Esophagus muscularis mucosa (tissue), 4 donors: Measurements from ENCODE around the gene SH3TC2. TPM values are rescaled to one million over a fixed set of nuclear protein-coding genes. Genes with fewer than 3 reads are reported as not detected.

Source experiments
- DNase-seq: peaks from one replicate; pipeline ENCODE4 v3.0.0-alpha.2; 2017; ENCODE audit errors: extremely low spot score
- H3K27ac ChIP-seq, 4 donors: fragments of 200-600 bp; sonication (generic); replicated peaks in 1 of 4; 1 replicate in 3 of 4; 2 replicates in 1 of 4; pipeline ENCODE4 v1.5.1; 2016 to 2019; ENCODE audit warnings: mild to moderate bottlenecking in 1 of 4
- H3K27me3 ChIP-seq, 4 donors: fragments of 200-600 bp; sonication (generic); one replicate each; pipeline versions ENCODE4 v1.5.1 to v1.6.0; 2016 to 2019
- H3K36me3 ChIP-seq, 4 donors: fragments of 200-600 bp; sonication (generic); one replicate each; pipeline ENCODE4 v1.5.1; 2016 to 2019
- H3K4me1 ChIP-seq, 4 donors: fragments of 200-600 bp; sonication (generic); one replicate each; pipeline ENCODE4 v1.5.1; 2016 to 2019
- H3K4me3 ChIP-seq, 4 donors: fragments of 200-600 bp; sonication (generic); 1 replicate in 2 of 4; 2 replicates in 2 of 4; pipeline ENCODE4 v1.5.1; 2016 to 2019; ENCODE audit warnings: mild to moderate bottlenecking in 4 of 4, moderate library complexity in 1 of 4
- H3K9me3 ChIP-seq, 4 donors: fragments of 200-600 bp; sonication (generic); 1 replicate in 3 of 4; 2 replicates in 1 of 4; pipeline ENCODE4 v1.5.1; 2016 to 2019
- CTCF ChIP-seq, 3 experiments: fragments of 200-600 bp in 2 of 3; fragments of 450-650 bp in 1 of 3; sonication (generic) in 2 of 3; IDR thresholded peaks; one replicate each; pipeline ENCODE4 v1.5.1; 2017 to 2019; ENCODE audit warnings: antibody characterized with exemption in 3 of 3, mild to moderate bottlenecking in 2 of 3, moderate library complexity in 1 of 3
- EP300 ChIP-seq: sonication (generic); formaldehyde crosslinking; IDR thresholded peaks from one replicate; pipeline ENCODE4 v1.6.1; 2017; ENCODE audit warnings: antibody characterized with exemption
- POLR2A ChIP-seq: fragments of 450-650 bp; IDR thresholded peaks from one replicate; pipeline ENCODE4 v1.6.1; 2017; ENCODE audit warnings: antibody characterized with exemption, moderate library complexity, mild to moderate bottlenecking, low read depth
- POLR2AphosphoS5 ChIP-seq, 2 donors: sonication (generic); formaldehyde crosslinking; IDR thresholded peaks; one replicate each; pipeline ENCODE4 v1.6.1; 2017; ENCODE audit warnings: antibody characterized with exemption in 2 of 2
- WGBS: methylation state at CpG from one replicate; pipeline ENCODE4 v1.1.5; 2018; 5-methylcytosine and 5-hydroxymethylcytosine counted together
- intact Hi-C: fragments of 100-400 bp; cut with DNase I; formaldehyde crosslinking; loops from one replicate; pipeline ENCODE4 v1.15.1; 2023
- total RNA-seq, 4 donors: library from RNA; depleted of rRNA; stranded (reverse); fragments of >200 nt; gene quantifications; one replicate each; pipeline versions ENCODE4 v1.1.0 to v1.2.1, GENCODE V29; 2016

SH3TC2 gene
- total RNA-seq, 4 donors from 2014 or later = 0.84 to 2.4 (median 1.7) TPM

GRCh38 chr5:148968311-148968710, 94.6 kb downstream of the SH3TC2 start:
- H3K9me3 ChIP-seq = no peaks in the 10 kb centered on the region
- no peak overlapping the region for H3K27ac ChIP-seq
- H3K36me3 ChIP-seq = no peaks in the 10 kb centered on the region
- intact Hi-C loops = no loop called here
- WGBS = 82% methylated on average over 2 of the region's 2 CpGs
- H3K4me3 ChIP-seq = no peak overlapping the region
- no peak for DNase-seq
- no peaks in the 10 kb centered on the region for H3K27me3 ChIP-seq
- H3K4me1 ChIP-seq = peaks cover 41 to 54% (median 47%) of the 10 kb centered on the region in 4 donors
- TF ChIP-seq EP300 = no peak
- no peak for TF ChIP-seq CTCF (IDR thresholded peaks at IDR 0.05)
- no peak for TF ChIP-seq POLR2AphosphoS5 (IDR thresholded peaks at IDR 0.05)
- TF ChIP-seq POLR2A = no peak

DNA sequence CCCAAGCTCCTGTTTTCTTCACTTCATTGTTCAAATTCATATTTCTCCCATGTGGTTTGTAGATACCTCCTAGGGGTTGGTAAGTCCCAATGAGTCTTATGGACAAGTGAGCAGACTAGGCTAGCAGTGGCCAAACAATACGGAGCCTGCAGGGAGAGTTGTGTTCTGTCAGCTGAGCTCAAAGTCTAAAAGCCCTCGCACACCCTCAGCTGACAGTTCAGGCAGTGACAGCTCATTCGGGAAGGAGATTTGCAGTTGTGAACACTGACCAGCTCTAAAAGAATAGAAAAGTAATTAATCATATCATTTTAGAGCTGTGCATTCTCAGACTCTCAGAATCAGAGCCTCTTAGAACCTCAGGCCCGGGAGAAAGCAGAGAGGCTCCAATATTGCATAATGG, 95.1 kb downstream of the SH3TC2 start:
- peaks cover 36 to 49% (median 42%) of the 10 kb centered on the region in 4 donors for H3K4me1 ChIP-seq
- WGBS = 62% methylated on average over 3 of the region's 4 CpGs
- intact Hi-C loops = no loop called here
- no peaks in the 10 kb centered on the region for H3K9me3 ChIP-seq
- DNase-seq = no peak
- no peaks in the 10 kb centered on the region for H3K27me3 ChIP-seq
- no peaks in the 10 kb centered on the region for H3K36me3 ChIP-seq
- TF ChIP-seq POLR2AphosphoS5 (IDR thresholded peaks at IDR 0.05) (no peak), EP300 (no peak), CTCF (IDR thresholded peaks at IDR 0.05) (no peak), POLR2A (no peak)
- H3K4me3 ChIP-seq = no peak overlapping the region
- peak overlapping the region in 1 of 4 donors; percentile 9 for H3K27ac ChIP-seq

- Histone ChIP-seq H3K27ac (peak overlapping the region in 1 of 4 donors; percentile 55), H3K4me1 (peaks cover 29 to 40% (median 33%) of the 10 kb centered on the region in 4 donors), H3K27me3 (no peaks in the 10 kb centered on the region), H3K36me3 (no peaks in the 10 kb centered on the region), H3K9me3 (no peaks in the 10 kb centered on the region), H3K4me3 (no peak overlapping the region)
- TF ChIP-seq POLR2A (no peak), EP300 (no peak), CTCF (IDR thresholded peaks at IDR 0.05) (no peak), POLR2AphosphoS5 (IDR thresholded peaks at IDR 0.05) (no peak)
- intact Hi-C loops = no loop called here
- 95% methylated on average over 2 of the region's 2 CpGs for WGBS
- no peak for DNase-seq
Observed at GRCh38 chr5:148966938-148967337, 95.9 kb downstream of the SH3TC2 start.

DNA sequence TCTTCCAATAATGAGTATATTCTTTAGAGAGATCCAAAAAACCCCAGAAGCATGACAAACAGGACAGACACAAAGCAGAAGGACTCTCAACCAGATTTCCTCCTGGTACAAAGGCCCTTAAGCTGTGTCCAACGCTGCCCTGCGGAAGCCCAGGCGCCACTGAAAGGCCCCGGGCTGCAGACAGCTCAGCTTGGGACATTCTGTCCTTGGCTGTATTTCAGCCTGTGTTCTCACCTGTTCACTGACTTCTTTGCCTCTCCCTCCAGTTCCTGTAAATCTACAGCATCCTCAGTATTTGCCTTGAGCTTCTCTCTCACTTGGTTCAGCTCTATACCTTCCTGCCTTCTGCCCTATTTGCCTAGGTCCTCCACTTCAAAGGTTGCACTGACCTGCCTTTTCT, 96.5 kb downstream of the SH3TC2 start:
- WGBS = 100% methylated on average over 4 of the region's 4 CpGs
- intact Hi-C loops = no loop called here

More for the DNA sequence above, 96.5 kb downstream of the SH3TC2 start:
- no peak overlapping the region for H3K4me3 ChIP-seq
- peak; percentile 24 for TF ChIP-seq EP300
- TF ChIP-seq CTCF (IDR thresholded peaks at IDR 0.05) = no peak
- peak in 1 of 2 donors; percentile 41 for TF ChIP-seq POLR2AphosphoS5 (IDR thresholded peaks at IDR 0.05)
- peaks cover 29 to 39% (median 33%) of the 10 kb centered on the region in 4 donors for H3K4me1 ChIP-seq
- no peaks in the 10 kb centered on the region for H3K27me3 ChIP-seq
- no peaks in the 10 kb centered on the region for H3K9me3 ChIP-seq
- no peaks in the 10 kb centered on the region for H3K36me3 ChIP-seq
- no peak for DNase-seq
- H3K27ac ChIP-seq = peak overlapping the region; percentile 40 to 65 (median 49)
